HG02981 (cell line): ENCODE data around the gene URB2.
"Not testable (repeated sequence)": the region's sequence is repeated elsewhere in the genome, so short reads cannot be mapped to it uniquely, and the experiment has no call there.

Experiments used
- ATAC-seq: cut with Tn5 transposase; IDR thresholded peaks from one replicate; pipeline ENCODE4 v1.9.1; 2021; ENCODE audit warnings: mild to moderate bottlenecking, moderate library complexity; ENCODE audit not compliant: unreplicated experiment

Gene URB2

GRCh38 chr1:229625915-229626831, at the start of gene URB2, which contains the start of gene TAF5L:
Gene URB2 (plus strand): TSS chr1:229626247. CDS start chr1:229627634, 1,387 bp downstream.
Gene TAF5L (minus strand): TSS chr1:229626122. CDS start chr1:229614482, 11,640 bp downstream.
- ATAC-seq = peak; percentile 87

GRCh38 chr1:229578168-229579058, 47.6 kb upstream of the URB2 start:
- ATAC-seq = peak; percentile 27

- peak; percentile 67 for ATAC-seq
Measured at GRCh38 chr1:229579059-229579673, 46.9 kb upstream of the URB2 start.

- ATAC-seq = no peak
Measured at GRCh38 chr1:229581485-229581884, 44.6 kb upstream of the URB2 start.

GRCh38 chr1:229582011-229582694, 43.9 kb upstream of the URB2 start:
- ATAC-seq = no peak

GRCh38 chr1:229582715-229583114, 43.3 kb upstream of the URB2 start:
- no peak for ATAC-seq

GRCh38 chr1:229585338-229585737, 40.7 kb upstream of the URB2 start:
- ATAC-seq = no peak

- ATAC-seq = no peak
Measured at GRCh38 chr1:229590119-229590518, 35.9 kb upstream of the URB2 start.

- ATAC-seq = no peak
Measured at GRCh38 chr1:229593800-229594199, 32.2 kb upstream of the URB2 start.

- no peak for ATAC-seq
Measured at GRCh38 chr1:229594227-229595008, 31.6 kb upstream of the URB2 start.

- not testable (repeated sequence) for ATAC-seq
Measured at GRCh38 chr1:229595876-229596275, 30.2 kb upstream of the URB2 start.

- ATAC-seq = no peak
Measured at GRCh38 chr1:229596925-229597699, 28.9 kb upstream of the URB2 start.

GRCh38 chr1:229597877-229598276, 28.2 kb upstream of the URB2 start:
- no peak for ATAC-seq

GRCh38 chr1:229599218-229599954, 26.7 kb upstream of the URB2 start:
- ATAC-seq = no peak

GRCh38 chr1:229600229-229600628, 25.8 kb upstream of the URB2 start:
- no peak for ATAC-seq

- ATAC-seq = no peak
Measured at GRCh38 chr1:229603371-229604005, 22.6 kb upstream of the URB2 start.

- no peak for ATAC-seq
Measured at GRCh38 chr1:229607370-229607769, 18.7 kb upstream of the URB2 start.

- no peak for ATAC-seq
Measured at GRCh38 chr1:229608590-229608989, 17.5 kb upstream of the URB2 start.
